Hindlimb muscle (tissue), 1 donor: ENCODE results near the gene PIEZO1. TPM values are rescaled to one million over a fixed set of nuclear protein-coding genes. Genes with fewer than 3 reads are reported as not detected.
"Not testable (repeated sequence)": the region's sequence is repeated elsewhere in the genome, so short reads cannot be mapped to it uniquely, and the experiment has no call there.

Source experiments
- DNase-seq: peaks from one replicate; pipeline ENCODE4 v3.0.0-alpha.2; 2013
- polyA plus RNA-seq: library from polyadenylated mRNA; unstranded; fragments of 120-200 nt; gene quantifications from one replicate; pipeline ENCODE4 v1.2.1, GENCODE V29; 2013; ENCODE audit not compliant: insufficient read length

Gene PIEZO1
- polyA plus RNA-seq, result 71.1 TPM

GRCh38 chr16:88785106-88785924, at the start of gene PIEZO1:
TSS of gene PIEZO1 (minus strand) at chr16:88785220. CDS start at chr16:88784964, 256 bp downstream.
- peak; percentile 74 for DNase-seq

DNA sequence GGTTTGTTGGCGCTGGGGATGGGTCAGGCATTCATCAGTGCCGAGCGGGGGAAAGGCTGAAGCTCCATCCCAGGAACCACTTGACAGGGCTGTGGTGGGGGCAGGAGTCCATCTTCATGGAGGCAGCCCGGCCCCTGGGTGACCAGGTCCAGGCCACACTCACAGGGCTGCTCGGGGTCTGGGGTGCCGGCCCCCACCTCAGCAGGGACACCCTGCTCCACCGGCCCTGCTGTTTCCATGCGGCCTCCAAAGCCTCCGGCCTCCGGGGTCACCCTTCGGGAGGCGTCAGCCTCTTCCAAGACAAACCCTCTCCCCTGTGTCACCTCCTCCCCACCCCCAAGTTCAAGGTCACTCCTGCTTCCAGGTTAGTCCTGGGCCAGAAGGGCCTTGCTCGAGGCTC, 49.6 kb upstream of the PIEZO1 start:
- no peak for DNase-seq

GRCh38 chr16:88833086-88833485, 48.1 kb upstream of the PIEZO1 start:
- no peak for DNase-seq

DNA sequence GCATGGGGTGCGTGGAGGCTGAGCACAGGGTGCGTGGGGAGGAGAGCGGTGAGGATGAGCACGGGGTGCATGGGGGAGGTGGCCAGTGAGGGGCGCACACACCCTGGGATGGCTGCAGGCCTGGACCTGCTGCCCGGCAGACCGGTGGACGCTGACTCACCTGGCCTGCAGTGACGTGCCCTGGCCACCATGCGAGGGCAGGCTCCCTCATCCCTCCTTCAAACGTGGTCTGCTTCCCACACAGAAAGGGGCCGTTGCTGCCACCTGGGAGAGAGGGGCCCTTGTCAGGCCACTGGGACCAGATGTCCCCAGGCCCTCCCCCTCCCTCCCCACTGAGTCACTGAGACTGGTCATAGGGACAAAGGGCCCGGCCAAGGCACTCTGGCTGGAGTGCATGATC, 46.8 kb upstream of the PIEZO1 start:
- no peak for DNase-seq

DNA sequence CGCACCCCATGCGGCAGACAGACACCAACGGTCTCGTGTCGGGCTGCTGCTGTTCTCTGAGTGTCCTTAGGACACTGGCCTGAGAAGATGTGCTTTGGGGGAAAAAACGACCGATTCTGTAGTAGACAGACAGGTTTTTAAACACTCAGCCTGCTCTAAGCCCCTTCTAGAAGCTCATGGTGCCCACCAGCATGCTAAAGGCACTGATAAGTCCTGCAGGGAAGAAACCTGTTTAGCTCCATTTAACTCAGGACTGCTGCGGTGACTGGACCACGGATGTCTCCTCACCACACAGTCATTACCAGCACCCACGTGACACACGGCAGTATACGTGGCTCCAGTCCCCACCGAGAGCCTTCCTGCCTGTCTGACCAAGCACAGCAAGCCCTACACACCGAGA, 45.8 kb upstream of the PIEZO1 start:
- DNase-seq, result no peak

GRCh38 chr16:88830258-88830657, 45.2 kb upstream of the PIEZO1 start:
- DNase-seq, result no peak

GRCh38 chr16:88828711-88829110, 43.7 kb upstream of the PIEZO1 start:
- DNase-seq, result no peak

DNA sequence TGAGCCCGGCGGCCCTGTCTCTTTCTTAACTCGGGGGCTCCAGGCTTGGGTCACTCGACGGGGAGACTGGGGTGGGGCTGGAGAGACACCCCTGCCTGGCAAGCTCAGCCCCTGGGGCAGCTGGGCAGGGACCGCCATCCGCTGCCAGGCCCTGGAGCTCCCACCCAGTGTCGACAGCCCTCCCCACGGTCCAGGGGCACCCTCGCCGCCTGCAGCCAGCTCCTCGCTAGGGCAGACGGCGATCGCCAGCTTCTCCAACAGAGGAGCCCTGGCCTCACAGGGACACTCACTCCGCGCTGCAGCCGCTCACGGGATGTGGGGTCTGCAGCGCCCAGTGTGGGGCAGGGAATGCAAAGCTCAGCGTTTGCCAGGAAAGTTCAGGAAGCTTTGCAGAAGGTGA, 42.7 kb upstream of the PIEZO1 start:
- no peak for DNase-seq

GRCh38 chr16:88826070-88826840, 41.2 kb upstream of the PIEZO1 start:
- DNase-seq, result no peak

- no peak for DNase-seq
These were observed 40.1 kb upstream of the PIEZO1 start for GRCh38 chr16:88825146-88825545.

- DNase-seq, result no peak
These were observed 39.4 kb upstream of the PIEZO1 start for GRCh38 chr16:88824256-88825077.

DNA sequence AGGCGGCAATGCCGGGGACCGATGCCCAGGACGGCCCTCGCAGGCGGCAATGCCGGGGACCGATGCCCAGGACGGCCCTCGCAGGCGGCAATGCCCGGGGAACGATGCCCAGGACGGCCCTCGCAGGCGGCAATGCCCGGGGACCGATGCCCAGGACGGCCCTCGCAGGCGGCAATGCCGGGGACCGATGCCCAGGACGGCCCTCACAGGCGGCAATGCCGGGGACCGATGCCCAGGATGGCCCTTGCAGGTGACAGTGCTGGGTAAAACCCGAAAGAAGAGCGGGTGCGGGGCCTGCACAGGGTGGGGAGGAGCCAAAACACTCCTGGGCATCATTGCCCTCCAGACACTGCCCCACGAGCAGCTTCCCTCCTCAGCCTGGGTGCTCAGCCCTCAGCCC, 38.6 kb upstream of the PIEZO1 start:
- not testable (repeated sequence) for DNase-seq

DNA sequence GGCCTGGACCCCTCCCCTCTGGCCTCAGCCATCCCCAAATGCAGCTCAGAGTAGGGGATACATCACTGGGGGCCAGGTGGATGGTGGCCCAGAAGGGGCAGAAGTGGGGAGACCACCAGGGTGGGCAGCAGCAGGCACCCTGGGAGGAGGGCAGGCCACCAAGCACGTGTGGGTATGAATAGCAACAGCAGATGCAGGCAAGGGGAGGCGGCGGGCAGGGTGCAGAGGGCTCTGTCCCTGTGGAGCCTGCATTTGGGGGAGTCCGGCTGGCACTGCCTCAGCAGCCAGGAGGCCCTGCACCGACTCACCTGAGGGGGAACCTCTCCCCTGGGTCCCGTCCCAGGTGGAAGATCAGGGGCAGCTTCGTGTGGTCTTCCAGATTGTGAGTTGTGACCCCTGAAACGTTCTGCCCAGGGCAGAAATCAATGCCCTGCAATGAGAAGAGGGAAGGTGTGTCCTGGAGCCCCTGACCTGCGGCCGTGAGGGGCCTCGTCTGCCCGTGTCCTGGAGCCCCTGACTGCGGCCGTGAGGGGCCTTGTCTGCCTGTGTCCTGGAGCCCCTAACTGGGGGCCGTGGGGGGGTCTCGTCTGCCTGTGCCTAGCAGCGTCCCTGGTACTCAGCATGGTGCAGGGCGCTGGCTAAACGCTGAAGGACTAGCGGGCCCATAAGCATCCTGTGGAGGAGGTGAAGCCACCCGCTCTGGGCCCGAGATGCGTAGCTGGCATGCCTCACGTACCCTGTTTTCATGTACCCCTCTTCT, 37.4 kb upstream of the PIEZO1 start:
- no peak for DNase-seq

GRCh38 chr16:88821168-88821850, 36.3 kb upstream of the PIEZO1 start:
- no peak for DNase-seq

DNA sequence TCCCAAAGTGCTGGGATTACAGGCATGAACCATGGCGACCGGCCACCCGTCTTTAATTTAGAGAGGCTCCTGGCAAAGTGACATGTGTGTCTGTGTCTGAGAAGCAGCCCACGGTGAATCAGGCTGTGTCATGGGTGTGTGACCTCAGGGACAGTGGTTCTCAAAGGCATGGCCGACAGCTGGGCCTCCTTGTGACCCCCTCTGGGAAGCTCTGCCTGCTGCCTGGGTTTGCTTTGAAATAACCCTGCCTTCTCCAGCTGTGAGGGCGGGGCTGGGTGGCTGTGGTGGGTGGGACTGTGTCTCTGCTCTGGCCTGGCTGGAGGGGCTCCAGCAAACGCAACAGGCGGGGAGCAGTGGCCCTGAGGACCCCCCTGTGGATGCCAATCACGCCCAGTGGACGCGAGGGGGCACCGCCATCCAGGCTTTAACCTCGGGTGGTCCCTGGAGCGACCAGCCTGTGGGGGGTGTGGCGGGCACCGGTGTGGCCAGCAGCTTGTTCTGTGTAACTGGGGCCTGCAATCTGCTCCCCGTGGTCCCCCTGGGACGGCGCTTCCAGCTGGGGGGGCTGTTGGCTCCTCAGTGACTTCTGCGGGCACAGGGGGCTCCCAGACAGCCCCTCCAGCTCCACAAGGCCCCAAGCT, 35.5 kb upstream of the PIEZO1 start:
- DNase-seq, result no peak

GRCh38 chr16:88819126-88819525, 34.1 kb upstream of the PIEZO1 start:
- no peak for DNase-seq

- no peak for DNase-seq
These were observed 33.5 kb upstream of the PIEZO1 start for GRCh38 chr16:88818575-88818874.

DNA sequence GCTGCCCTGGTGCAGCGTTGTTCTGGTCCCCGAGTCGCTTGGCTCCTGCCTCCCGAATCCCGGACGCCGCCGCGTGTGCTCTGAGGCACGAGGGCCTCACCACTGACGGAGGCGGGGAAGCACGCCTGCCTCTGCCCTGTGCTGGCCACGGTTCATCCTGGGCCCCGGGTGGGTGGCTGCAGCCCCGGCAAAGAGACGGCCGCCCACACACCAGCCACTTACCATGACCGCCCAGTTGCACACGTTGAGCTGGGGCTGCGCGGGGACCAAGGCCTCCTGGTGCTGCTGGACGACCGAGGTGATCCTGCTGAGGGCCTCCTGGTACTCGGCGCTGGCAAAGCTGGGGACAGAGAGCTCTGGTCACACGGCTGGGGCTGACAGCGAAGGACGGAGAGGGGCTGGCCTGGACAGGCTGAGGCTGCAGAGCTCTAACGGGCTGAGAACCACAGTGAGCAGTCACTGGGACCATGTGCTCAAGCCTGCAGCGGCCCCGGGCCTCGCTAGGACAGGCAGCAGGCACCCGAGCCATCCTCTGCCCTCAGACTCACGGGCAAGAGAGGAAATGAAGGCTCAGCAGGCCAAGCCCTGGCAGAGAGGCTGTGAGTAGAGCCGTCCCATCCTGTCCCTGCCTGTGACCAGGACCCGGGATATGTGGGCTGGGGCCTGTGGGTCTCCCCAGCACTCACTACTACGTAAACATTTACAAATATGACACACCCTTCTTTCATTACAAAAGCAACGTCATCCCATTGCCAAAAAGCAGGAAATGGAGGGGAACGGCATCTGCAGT, 33.0 kb upstream of the PIEZO1 start:
- no peak for DNase-seq

GRCh38 chr16:88816736-88817535, 31.9 kb upstream of the PIEZO1 start:
- no peak for DNase-seq
